ENCODE measurements around the gene UCHL1. TPM values are rescaled to one million over a fixed set of nuclear protein-coding genes. Genes with fewer than 3 reads are reported as not detected.

Gene UCHL1
- 56.3 and 167 TPM in 2 replicates for total RNA-seq

GRCh38 chr4:41256740-41257256, at the start of gene UCHL1:
Gene UCHL1 (plus strand): TSS chr4:41256928. CDS start chr4:41256977, 49 bp downstream.

GRCh38 chr4:41214136-41214824, 42.4 kb upstream of the UCHL1 start, which contains the start of gene APBB2:
Gene APBB2 (minus strand): TSS chr4:41214542. CDS start chr4:41033254, 181,288 bp downstream.

Other genes with a start within 250 kb of the UCHL1 start
- 67.2 and 79.8 TPM in 2 replicates for gene APBB2, start 42.4 kb upstream of the UCHL1 start, total RNA-seq